HG03196 (cell line): ENCODE data around the gene MLANA.

Experiments
- ATAC-seq: cut with Tn5 transposase; IDR thresholded peaks from one replicate; pipeline ENCODE4 v1.9.1; 2021; ENCODE audit not compliant: unreplicated experiment

The MLANA gene

GRCh38 chr9:5899292-5899691 is 8.6 kb downstream of the MLANA start:
- no peak for ATAC-seq

GRCh38 chr9:5900622-5901021 is 9.9 kb downstream of the MLANA start:
- ATAC-seq: no peak

GRCh38 chr9:5902377-5902776 is 11.7 kb downstream of the MLANA start:
- no peak for ATAC-seq

- no peak for ATAC-seq
Observed at GRCh38 chr9:5908918-5909317, 18.2 kb downstream of the MLANA start.

- ATAC-seq: no peak
Observed at GRCh38 chr9:5909976-5910375, 19.3 kb downstream of the MLANA start.

GRCh38 chr9:5910413-5911057 is 19.8 kb downstream of the MLANA start:
- no peak for ATAC-seq

- no peak for ATAC-seq
Observed at GRCh38 chr9:5915438-5915837, 24.7 kb downstream of the MLANA start.

- ATAC-seq: no peak
Observed at GRCh38 chr9:5917273-5917672, 26.6 kb downstream of the MLANA start.

- no peak for ATAC-seq
Observed at GRCh38 chr9:5917888-5918287, 27.2 kb downstream of the MLANA start.

GRCh38 chr9:5918460-5918859 is 27.8 kb downstream of the MLANA start:
- no peak for ATAC-seq

GRCh38 chr9:5920860-5921328 is 30.2 kb downstream of the MLANA start:
- peak; percentile 88 for ATAC-seq

GRCh38 chr9:5922192-5922591 is 31.5 kb downstream of the MLANA start:
- peak; percentile 51 for ATAC-seq

GRCh38 chr9:5931657-5932056 is 41.0 kb downstream of the MLANA start:
- no peak for ATAC-seq

- ATAC-seq: no peak
Observed at GRCh38 chr9:5938449-5938848, 47.8 kb downstream of the MLANA start.

- no peak for ATAC-seq
Observed at GRCh38 chr9:5939530-5939929, 48.8 kb downstream of the MLANA start.

GRCh38 chr9:5941214-5941613 is 50.5 kb downstream of the MLANA start:
- no peak for ATAC-seq

GRCh38 chr9:5945112-5945511 is 54.4 kb downstream of the MLANA start:
- ATAC-seq: no peak

- ATAC-seq: no peak
Observed at GRCh38 chr9:5947912-5948311, 57.2 kb downstream of the MLANA start.

- peak; percentile 56 for ATAC-seq
Observed at GRCh38 chr9:5949103-5949699, 58.5 kb downstream of the MLANA start.

GRCh38 chr9:5950261-5950660 is 59.6 kb downstream of the MLANA start:
- no peak for ATAC-seq

GRCh38 chr9:5951686-5952211 is 61.1 kb downstream of the MLANA start:
- ATAC-seq: no peak
